HEK293 (cell line): Measurements from ENCODE around the gene LENEP.

Experiments
- EGR2 ChIP-seq: fragments of 450-650 bp; formaldehyde crosslinking; IDR thresholded peaks from 2 replicates; pipeline ENCODE4 v1.5.1; 2016; ENCODE audit warnings: low read depth, missing biosample characterization, missing genetic modification characterization
- HOXC10 ChIP-seq: sonication (generic); formaldehyde crosslinking; IDR thresholded peaks from 2 replicates; pipeline ENCODE4 v1.8.1; 2023; ENCODE audit warnings: mild to moderate bottlenecking, missing genetic modification reagents
- IKZF3 ChIP-seq: fragments of 450-650 bp; IDR thresholded peaks from 2 replicates; pipeline ENCODE4 v1.5.0; 2018; ENCODE audit warnings: missing biosample characterization, mild to moderate bottlenecking, missing genetic modification characterization, moderate library complexity
- KLF10 ChIP-seq: fragments of 450-650 bp; IDR thresholded peaks from 2 replicates; pipeline ENCODE4 v1.5.1; 2018; ENCODE audit warnings: missing biosample characterization, mild to moderate bottlenecking, missing genetic modification characterization
- KLF17 ChIP-seq: fragments of 450-650 bp; formaldehyde crosslinking; IDR thresholded peaks from 2 replicates; pipeline ENCODE4 v1.5.1; 2016; ENCODE audit warnings: missing biosample characterization, missing genetic modification characterization
- MYNN ChIP-seq: fragments of 450-650 bp; formaldehyde crosslinking; IDR thresholded peaks from 2 replicates; pipeline ENCODE4 v1.5.1; 2016; ENCODE audit warnings: missing biosample characterization, missing genetic modification characterization, borderline replicate concordance
- SALL2 ChIP-seq: fragments of 450-650 bp; formaldehyde crosslinking; IDR thresholded peaks from 2 replicates; pipeline ENCODE4 v1.5.0; 2017; ENCODE audit warnings: missing biosample characterization, mild to moderate bottlenecking, missing genetic modification characterization, borderline replicate concordance
- SETDB1 ChIP-seq: IDR thresholded peaks from one replicate; pipeline ENCODE4 v1.6.1; 2017; ENCODE audit warnings: mild to moderate bottlenecking, low read length, moderate library complexity, mixed read lengths; ENCODE audit not compliant: insufficient read length
- SP2 ChIP-seq: fragments of 450-650 bp; formaldehyde crosslinking; IDR thresholded peaks from 2 replicates; pipeline ENCODE4 v1.5.1; 2016; ENCODE audit warnings: missing biosample characterization, missing genetic modification characterization
- YY2 ChIP-seq: fragments of 450-650 bp; formaldehyde crosslinking; IDR thresholded peaks from 2 replicates; pipeline ENCODE4 v1.5.1; 2016; ENCODE audit warnings: missing biosample characterization, missing genetic modification characterization
- ZBTB21 ChIP-seq: fragments of 450-650 bp; formaldehyde crosslinking; IDR thresholded peaks from 2 replicates; pipeline ENCODE4 v1.5.1; 2017; ENCODE audit warnings: missing biosample characterization, missing genetic modification characterization
- ZBTB26 ChIP-seq: fragments of 450-650 bp; formaldehyde crosslinking; optimal IDR thresholded peaks from 2 replicates; pipeline ENCODE3; 2016; ENCODE audit warnings: missing biosample characterization, mild to moderate bottlenecking, missing genetic modification characterization
- ZBTB49 ChIP-seq: fragments of 450-650 bp; formaldehyde crosslinking; IDR thresholded peaks from 2 replicates; pipeline ENCODE4 v1.5.1; 2016; ENCODE audit warnings: missing biosample characterization, missing genetic modification characterization, low read depth
- ZEB2 ChIP-seq: fragments of 450-650 bp; formaldehyde crosslinking; IDR thresholded peaks from 2 replicates; pipeline ENCODE4 v1.5.1; 2016; ENCODE audit warnings: missing biosample characterization, missing genetic modification characterization
- ZNF16 ChIP-seq: fragments of 450-650 bp; formaldehyde crosslinking; IDR thresholded peaks from 2 replicates; pipeline ENCODE4 v1.5.1; 2016; ENCODE audit warnings: low read depth, missing biosample characterization, missing genetic modification characterization
- ZNF2 ChIP-seq: fragments of 450-650 bp; formaldehyde crosslinking; IDR thresholded peaks from 2 replicates; pipeline ENCODE4 v1.5.1; 2016; ENCODE audit warnings: missing biosample characterization, missing genetic modification characterization
- ZNF211 ChIP-seq: fragments of 450-650 bp; formaldehyde crosslinking; IDR thresholded peaks from 2 replicates; pipeline ENCODE4 v1.5.1; 2016; ENCODE audit warnings: low read depth, missing biosample characterization, missing genetic modification characterization
- ZNF341 ChIP-seq: fragments of 450-650 bp; formaldehyde crosslinking; IDR thresholded peaks from 2 replicates; pipeline ENCODE4; 2016; ENCODE audit warnings: low read depth, missing biosample characterization, missing genetic modification characterization
- ZNF473 ChIP-seq: fragments of 450-650 bp; formaldehyde crosslinking; IDR thresholded peaks from 2 replicates; pipeline ENCODE4 v1.5.1; 2017; ENCODE audit warnings: missing biosample characterization, missing genetic modification characterization
- ZNF514 ChIP-seq: fragments of 450-650 bp; formaldehyde crosslinking; IDR thresholded peaks from 2 replicates; pipeline ENCODE4 v1.5.1; 2016; ENCODE audit warnings: missing biosample characterization, missing genetic modification characterization
- ZNF521 ChIP-seq: fragments of 450-650 bp; formaldehyde crosslinking; IDR thresholded peaks from 2 replicates; pipeline ENCODE4 v1.5.1; 2017; ENCODE audit warnings: missing biosample characterization, mild to moderate bottlenecking, missing genetic modification characterization
- ZNF548 ChIP-seq: fragments of 450-650 bp; formaldehyde crosslinking; IDR thresholded peaks from 2 replicates; pipeline ENCODE4 v1.5.1; 2016; ENCODE audit warnings: missing biosample characterization, missing genetic modification characterization
- ZNF629 ChIP-seq: fragments of 450-650 bp; formaldehyde crosslinking; IDR thresholded peaks from 2 replicates; pipeline ENCODE4 v1.5.1; 2017; ENCODE audit warnings: missing biosample characterization, missing genetic modification characterization
- ZNF658 ChIP-seq: fragments of 450-650 bp; formaldehyde crosslinking; IDR thresholded peaks from 2 replicates; pipeline ENCODE4; 2016; ENCODE audit warnings: missing biosample characterization, missing genetic modification characterization
- ZNF664 ChIP-seq: fragments of 450-650 bp; formaldehyde crosslinking; IDR thresholded peaks from 2 replicates; pipeline ENCODE4 v1.5.1; 2016; ENCODE audit warnings: missing biosample characterization, missing genetic modification characterization
- ZNF670 ChIP-seq: fragments of 450-650 bp; formaldehyde crosslinking; IDR thresholded peaks from 2 replicates; pipeline ENCODE4 v1.5.1; 2016; ENCODE audit warnings: missing biosample characterization, missing genetic modification characterization, low read depth
- ZNF768 ChIP-seq: fragments of 450-650 bp; formaldehyde crosslinking; IDR thresholded peaks from 2 replicates; pipeline ENCODE4 v1.5.1; 2018; ENCODE audit warnings: missing biosample characterization, mild to moderate bottlenecking, missing genetic modification characterization
- ZNF776 ChIP-seq: fragments of 450-650 bp; formaldehyde crosslinking; IDR thresholded peaks from 2 replicates; pipeline ENCODE4 v1.5.0; 2017; ENCODE audit warnings: missing biosample characterization, missing genetic modification characterization, borderline replicate concordance
- ZSCAN30 ChIP-seq: fragments of 450-650 bp; IDR thresholded peaks from 2 replicates; pipeline ENCODE4 v1.5.1; 2018; ENCODE audit warnings: missing biosample characterization, mild to moderate bottlenecking, missing genetic modification characterization, moderate library complexity
- TF ChIP-seq, protein P1 (sequence below): fragments of 450-650 bp; formaldehyde crosslinking; IDR thresholded peaks from 2 replicates; pipeline ENCODE4 v1.5.1; 2017; ENCODE audit warnings: missing biosample characterization, missing genetic modification characterization
- TF ChIP-seq, protein P2 (sequence below): fragments of 450-650 bp; formaldehyde crosslinking; conservative IDR thresholded peaks from 2 replicates; pipeline ENCODE4 v1.5.1; 2016; ENCODE audit warnings: low read depth, missing biosample characterization, missing genetic modification characterization

The LENEP gene

DNA sequence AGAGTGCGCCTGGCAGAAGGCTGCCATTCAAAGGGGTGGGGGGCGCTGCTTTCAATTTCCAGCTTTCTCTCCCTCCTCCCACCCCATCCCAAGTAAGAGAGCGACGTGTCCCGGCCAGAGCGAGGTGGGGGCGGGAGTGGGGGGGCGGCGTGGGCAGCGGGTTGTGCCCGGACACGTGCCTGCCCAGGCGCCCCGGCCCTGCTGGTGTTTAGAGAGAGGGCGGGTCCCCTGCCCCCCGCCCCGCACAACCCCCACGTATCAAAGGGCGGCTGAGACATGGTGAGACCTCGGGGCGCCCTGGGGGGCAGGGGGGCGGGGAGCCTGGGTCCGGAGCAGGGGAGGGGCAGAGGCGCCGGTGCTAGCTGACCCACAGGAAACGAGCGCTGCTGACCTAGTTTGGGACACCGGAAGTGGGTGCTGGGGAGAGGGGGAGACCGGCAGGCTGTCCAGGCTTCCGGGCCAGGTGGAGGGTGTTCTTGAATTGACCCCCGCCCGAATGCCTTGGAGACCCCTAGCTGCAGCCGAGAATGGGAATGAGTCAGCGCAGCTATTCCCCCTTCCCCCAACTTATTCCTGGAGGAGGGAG is 10.5 kb downstream of the LENEP start (continued):
- TF ChIP-seq ZBTB49 (tag by site-specific recombination) = no peak
- TF ChIP-seq ZNF341 = no peak
- TF ChIP-seq ZNF664 (tag by site-specific recombination) = no peak
- TF ChIP-seq, protein P1, sequence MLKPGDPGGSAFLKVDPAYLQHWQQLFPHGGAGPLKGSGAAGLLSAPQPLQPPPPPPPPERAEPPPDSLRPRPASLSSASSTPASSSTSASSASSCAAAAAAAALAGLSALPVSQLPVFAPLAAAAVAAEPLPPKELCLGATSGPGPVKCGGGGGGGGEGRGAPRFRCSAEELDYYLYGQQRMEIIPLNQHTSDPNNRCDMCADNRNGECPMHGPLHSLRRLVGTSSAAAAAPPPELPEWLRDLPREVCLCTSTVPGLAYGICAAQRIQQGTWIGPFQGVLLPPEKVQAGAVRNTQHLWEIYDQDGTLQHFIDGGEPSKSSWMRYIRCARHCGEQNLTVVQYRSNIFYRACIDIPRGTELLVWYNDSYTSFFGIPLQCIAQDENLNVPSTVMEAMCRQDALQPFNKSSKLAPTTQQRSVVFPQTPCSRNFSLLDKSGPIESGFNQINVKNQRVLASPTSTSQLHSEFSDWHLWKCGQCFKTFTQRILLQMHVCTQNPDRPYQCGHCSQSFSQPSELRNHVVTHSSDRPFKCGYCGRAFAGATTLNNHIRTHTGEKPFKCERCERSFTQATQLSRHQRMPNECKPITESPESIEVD (tag by site-specific recombination) = no peak
- TF ChIP-seq ZNF521 (tag by site-specific recombination) = no peak
- no peak for TF ChIP-seq YY2 (tag by site-specific recombination)
- TF ChIP-seq ZNF514 (tag by site-specific recombination) = no peak
- peak; percentile 27 for TF ChIP-seq ZBTB26 (tag by site-specific recombination)
- TF ChIP-seq IKZF3 = no peak
- no peak for TF ChIP-seq KLF10 (tag by site-specific recombination)
- TF ChIP-seq ZNF629 = peak; percentile 23; the same call in 1 of the 2 replicates
- TF ChIP-seq ZNF548 = no peak
- no peak for TF ChIP-seq ZBTB21 (tag by site-specific recombination)
- no peak for TF ChIP-seq ZNF658
- TF ChIP-seq ZNF670 (tag by site-specific recombination) = no peak
- no peak for TF ChIP-seq ZSCAN30 (tag by site-specific recombination)
- no peak for TF ChIP-seq ZNF211 (tag by site-specific recombination)
- TF ChIP-seq ZNF473 = no peak
- no peak for TF ChIP-seq ZEB2 (tag by site-specific recombination)
- no peak for TF ChIP-seq KLF17
- TF ChIP-seq SALL2 (tag by site-specific recombination) = no peak
- TF ChIP-seq, protein P2, sequence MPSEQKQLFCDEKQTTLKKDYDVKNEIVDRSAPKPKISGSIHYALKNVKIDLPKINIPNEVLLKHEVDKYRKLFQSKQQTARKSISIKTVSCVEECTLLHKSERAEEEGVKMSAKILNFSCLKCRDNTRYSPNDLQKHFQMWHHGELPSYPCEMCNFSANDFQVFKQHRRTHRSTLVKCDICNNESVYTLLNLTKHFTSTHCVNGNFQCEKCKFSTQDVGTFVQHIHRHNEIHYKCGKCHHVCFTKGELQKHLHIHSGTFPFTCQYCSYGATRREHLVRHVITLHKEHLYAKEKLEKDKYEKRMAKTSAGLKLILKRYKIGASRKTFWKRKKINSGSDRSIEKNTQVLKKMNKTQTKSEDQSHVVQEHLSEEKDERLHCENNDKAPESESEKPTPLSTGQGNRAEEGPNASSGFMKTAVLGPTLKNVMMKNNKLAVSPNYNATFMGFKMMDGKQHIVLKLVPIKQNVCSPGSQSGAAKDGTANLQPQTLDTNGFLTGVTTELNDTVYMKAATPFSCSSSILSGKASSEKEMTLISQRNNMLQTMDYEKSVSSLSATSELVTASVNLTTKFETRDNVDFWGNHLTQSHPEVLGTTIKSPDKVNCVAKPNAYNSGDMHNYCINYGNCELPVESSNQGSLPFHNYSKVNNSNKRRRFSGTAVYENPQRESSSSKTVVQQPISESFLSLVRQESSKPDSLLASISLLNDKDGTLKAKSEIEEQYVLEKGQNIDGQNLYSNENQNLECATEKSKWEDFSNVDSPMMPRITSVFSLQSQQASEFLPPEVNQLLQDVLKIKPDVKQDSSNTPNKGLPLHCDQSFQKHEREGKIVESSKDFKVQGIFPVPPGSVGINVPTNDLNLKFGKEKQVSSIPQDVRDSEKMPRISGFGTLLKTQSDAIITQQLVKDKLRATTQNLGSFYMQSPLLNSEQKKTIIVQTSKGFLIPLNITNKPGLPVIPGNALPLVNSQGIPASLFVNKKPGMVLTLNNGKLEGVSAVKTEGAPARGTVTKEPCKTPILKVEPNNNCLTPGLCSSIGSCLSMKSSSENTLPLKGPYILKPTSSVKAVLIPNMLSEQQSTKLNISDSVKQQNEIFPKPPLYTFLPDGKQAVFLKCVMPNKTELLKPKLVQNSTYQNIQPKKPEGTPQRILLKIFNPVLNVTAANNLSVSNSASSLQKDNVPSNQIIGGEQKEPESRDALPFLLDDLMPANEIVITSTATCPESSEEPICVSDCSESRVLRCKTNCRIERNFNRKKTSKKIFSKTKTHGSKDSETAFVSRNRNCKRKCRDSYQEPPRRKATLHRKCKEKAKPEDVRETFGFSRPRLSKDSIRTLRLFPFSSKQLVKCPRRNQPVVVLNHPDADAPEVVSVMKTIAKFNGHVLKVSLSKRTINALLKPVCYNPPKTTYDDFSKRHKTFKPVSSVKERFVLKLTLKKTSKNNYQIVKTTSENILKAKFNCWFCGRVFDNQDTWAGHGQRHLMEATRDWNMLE (tag by site-specific recombination) = peak; percentile 35; the same call in 1 of the 2 replicates
- TF ChIP-seq HOXC10 = no peak
- peak; percentile 65 for TF ChIP-seq SP2 (tag by site-specific recombination)
- TF ChIP-seq ZNF768 (tag by site-specific recombination) = no peak
- TF ChIP-seq SETDB1 = no peak
- no peak for TF ChIP-seq ZNF2 (tag by site-specific recombination)
- TF ChIP-seq EGR2 (tag by site-specific recombination) = peak; percentile 96
- no peak for TF ChIP-seq ZNF16
- no peak for TF ChIP-seq ZNF776 (tag by site-specific recombination)
- TF ChIP-seq MYNN = no peak
